Measurements from ENCODE around the gene LDLRAD3.

DNA sequence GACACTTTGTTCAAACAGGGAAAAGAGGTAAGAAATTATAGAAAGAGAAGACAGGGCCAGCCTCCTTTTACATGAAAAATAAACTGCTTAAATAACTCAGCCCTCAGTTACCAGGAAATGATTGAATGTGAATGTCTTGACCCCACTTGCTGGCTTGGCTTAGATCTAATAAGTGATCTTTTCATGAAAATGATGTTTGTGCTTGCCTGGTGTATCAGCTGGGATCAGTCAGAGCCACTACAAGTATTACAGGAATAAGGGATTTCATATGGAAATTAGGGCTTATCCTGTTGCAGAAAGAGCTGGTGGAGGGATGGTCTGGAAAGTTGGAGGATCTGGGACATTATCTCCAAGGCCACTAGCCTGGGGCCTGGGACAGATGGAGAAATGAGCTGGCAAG is 293.5 kb downstream of the LDLRAD3 start:
- TF ChIP-seq, protein P1, sequence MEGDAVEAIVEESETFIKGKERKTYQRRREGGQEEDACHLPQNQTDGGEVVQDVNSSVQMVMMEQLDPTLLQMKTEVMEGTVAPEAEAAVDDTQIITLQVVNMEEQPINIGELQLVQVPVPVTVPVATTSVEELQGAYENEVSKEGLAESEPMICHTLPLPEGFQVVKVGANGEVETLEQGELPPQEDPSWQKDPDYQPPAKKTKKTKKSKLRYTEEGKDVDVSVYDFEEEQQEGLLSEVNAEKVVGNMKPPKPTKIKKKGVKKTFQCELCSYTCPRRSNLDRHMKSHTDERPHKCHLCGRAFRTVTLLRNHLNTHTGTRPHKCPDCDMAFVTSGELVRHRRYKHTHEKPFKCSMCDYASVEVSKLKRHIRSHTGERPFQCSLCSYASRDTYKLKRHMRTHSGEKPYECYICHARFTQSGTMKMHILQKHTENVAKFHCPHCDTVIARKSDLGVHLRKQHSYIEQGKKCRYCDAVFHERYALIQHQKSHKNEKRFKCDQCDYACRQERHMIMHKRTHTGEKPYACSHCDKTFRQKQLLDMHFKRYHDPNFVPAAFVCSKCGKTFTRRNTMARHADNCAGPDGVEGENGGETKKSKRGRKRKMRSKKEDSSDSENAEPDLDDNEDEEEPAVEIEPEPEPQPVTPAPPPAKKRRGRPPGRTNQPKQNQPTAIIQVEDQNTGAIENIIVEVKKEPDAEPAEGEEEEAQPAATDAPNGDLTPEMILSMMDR (IDR thresholded peaks at IDR 0.05; ENCODE audit: borderline replicate concordance, extremely low read depth, low read length, poor library complexity, severe bottlenecking), result no peak
- TF ChIP-seq EZH2 (IDR thresholded peaks at IDR 0.05; ENCODE audit: borderline replicate concordance, low read depth, low read length, severe bottlenecking), result no peak

Measured in DND-41 (cell line).